HEK293T (cell line): ENCODE results near the gene ZNF532.

Experiments used
- CTCF ChIA-PET: fragments of 350-600 bp; formaldehyde crosslinking; extraction: SDS; loops from one replicate; lab custom pipeline; 2021; ENCODE audit warnings: antibody characterized with exemption, inconsistent platforms; lab: Yijun Ruan, JAX
- POLR2A ChIA-PET: fragments of 350-600 bp; formaldehyde crosslinking; extraction: SDS; loops from one replicate; lab custom pipeline; 2020; ENCODE audit warnings: antibody characterized with exemption, inconsistent platforms; lab: Yijun Ruan, JAX
- DNase-seq: peaks from one replicate; pipeline ENCODE4 v3.0.0; 2012; ENCODE audit warnings: mixed read lengths; ENCODE audit errors: extremely low spot score
- ARNT ChIP-seq: fragments of 450-650 bp; IDR thresholded peaks from 2 replicates; pipeline ENCODE4 v1.6.1; 2017; ENCODE audit warnings: mild to moderate bottlenecking
- BHLHE40 ChIP-seq: fragments of 450-650 bp; IDR thresholded peaks from 2 replicates; pipeline ENCODE4 v1.6.1; 2016; ENCODE audit warnings: mild to moderate bottlenecking, moderate library complexity, borderline replicate concordance
- CTBP1 ChIP-seq: fragments of 450-650 bp; IDR thresholded peaks from 2 replicates; pipeline ENCODE4 v1.6.1; 2016; ENCODE audit warnings: borderline replicate concordance
- ELF4 ChIP-seq: fragments of 450-650 bp; IDR thresholded peaks from 2 replicates; pipeline ENCODE4 v1.6.1; 2017; ENCODE audit warnings: antibody characterized with exemption
- FOXA1 ChIP-seq: fragments of 450-650 bp; IDR thresholded peaks from 2 replicates; pipeline ENCODE4 v1.6.1; 2016; ENCODE audit warnings: mild to moderate bottlenecking
- FOXK2 ChIP-seq: fragments of 450-650 bp; IDR thresholded peaks from 2 replicates; pipeline ENCODE4 v1.6.1; 2016; ENCODE audit warnings: mild to moderate bottlenecking
- FOXM1 ChIP-seq: fragments of 450-650 bp; IDR thresholded peaks from 2 replicates; pipeline ENCODE4 v1.6.1; 2017; ENCODE audit warnings: mild to moderate bottlenecking, borderline replicate concordance
- HDGF ChIP-seq: fragments of 450-650 bp; IDR thresholded peaks from 2 replicates; pipeline ENCODE4 v1.6.1; 2017; ENCODE audit warnings: antibody characterized with exemption, borderline replicate concordance
- L3MBTL2 ChIP-seq: fragments of 450-650 bp; conservative IDR thresholded peaks from 2 replicates; pipeline ENCODE4 v1.6.1; 2016; ENCODE audit warnings: mild to moderate bottlenecking
- LEF1 ChIP-seq: fragments of 450-650 bp; IDR thresholded peaks from 2 replicates; pipeline ENCODE4 v1.6.1; 2017; ENCODE audit warnings: mild to moderate bottlenecking, borderline replicate concordance
- NFRKB ChIP-seq: fragments of 450-650 bp; IDR thresholded peaks from 2 replicates; pipeline ENCODE4 v1.6.1; 2016; ENCODE audit warnings: mild to moderate bottlenecking, moderate library complexity
- SP1 ChIP-seq: fragments of 450-650 bp; IDR thresholded peaks from 2 replicates; pipeline ENCODE4 v1.6.1; 2017
- SUZ12 ChIP-seq: fragments of 450-650 bp; IDR thresholded peaks from 2 replicates; pipeline ENCODE4 v1.6.1; 2016; ENCODE audit warnings: mild to moderate bottlenecking
- TARDBP ChIP-seq: fragments of 450-650 bp; IDR thresholded peaks from 2 replicates; pipeline ENCODE4 v1.6.1; 2016
- ZNF384 ChIP-seq: fragments of 450-650 bp; IDR thresholded peaks from 2 replicates; pipeline ENCODE4 v1.6.1; 2016
- TF ChIP-seq, protein P1 (sequence below): fragments of 450-650 bp; IDR thresholded peaks from 2 replicates; pipeline ENCODE4 v1.6.1; 2016

Gene ZNF532

DNA sequence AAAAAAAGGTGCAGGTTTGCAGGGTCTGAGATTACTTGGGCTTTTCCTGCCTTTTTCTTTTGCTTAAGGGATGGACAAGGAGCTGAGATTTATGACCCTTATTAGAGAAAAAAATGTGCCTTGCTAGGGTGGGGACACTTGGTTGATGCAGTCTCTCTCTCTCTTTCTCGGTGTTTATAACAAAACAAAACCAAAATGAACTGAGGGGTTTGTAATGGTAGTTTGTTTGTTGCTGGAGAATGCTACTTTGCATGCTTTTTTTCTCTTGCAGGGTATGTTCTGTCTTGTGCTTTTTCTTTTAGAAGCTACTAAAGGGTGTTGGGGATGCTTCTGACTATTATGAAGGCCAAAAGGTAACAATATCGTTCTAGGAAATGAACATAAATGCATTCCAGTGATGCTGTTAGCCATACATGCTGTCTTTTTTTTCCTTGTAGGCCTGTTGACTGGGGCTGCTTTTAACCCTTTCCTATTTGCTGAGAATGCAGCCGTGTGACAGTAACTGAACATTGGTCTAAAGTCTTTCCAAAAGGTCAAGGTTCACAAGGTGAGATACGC lies 435 bp downstream of the ZNF532 start:
- ChIA-PET CTCF (no interaction called here), POLR2A (no interaction called here)
- no peak for DNase-seq
- TF ChIP-seq ZNF384 = no peak
- TF ChIP-seq BHLHE40 = no peak
- no peak for TF ChIP-seq SP1
- no peak for TF ChIP-seq ARNT
- TF ChIP-seq LEF1 = no peak
- TF ChIP-seq L3MBTL2 = no peak
- no peak for TF ChIP-seq FOXA1
- no peak for TF ChIP-seq SUZ12

DNA sequence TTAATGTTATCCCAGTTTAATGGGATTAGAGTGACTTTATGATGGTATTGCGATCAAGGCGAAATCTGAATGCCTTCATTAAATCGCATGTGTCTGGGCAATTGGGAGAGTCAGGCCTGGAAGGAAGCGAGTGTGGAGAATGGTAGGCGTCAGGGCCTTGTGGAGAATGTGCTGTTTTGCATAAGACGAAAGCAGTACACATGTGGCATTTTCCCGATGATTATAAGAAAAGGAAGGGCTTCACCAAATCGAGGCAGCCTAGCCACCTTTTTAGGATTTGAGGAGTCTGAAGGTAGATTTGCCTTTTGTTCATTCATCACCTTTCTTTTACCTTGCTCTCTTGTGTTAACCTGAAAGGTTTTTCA lies 1.0 kb downstream of the ZNF532 start:
- no peak for DNase-seq
- TF ChIP-seq L3MBTL2 (no peak), TARDBP (no peak), HDGF (no peak), LEF1 (no peak), FOXK2 (no peak), FOXM1 (no peak), FOXA1 (no peak), SUZ12 (no peak), ELF4 (no peak), NFRKB (no peak), ZNF384 (no peak), SP1 (no peak), BHLHE40 (no peak), ARNT (no peak), CTBP1 (no peak)
- TF ChIP-seq, protein P1, sequence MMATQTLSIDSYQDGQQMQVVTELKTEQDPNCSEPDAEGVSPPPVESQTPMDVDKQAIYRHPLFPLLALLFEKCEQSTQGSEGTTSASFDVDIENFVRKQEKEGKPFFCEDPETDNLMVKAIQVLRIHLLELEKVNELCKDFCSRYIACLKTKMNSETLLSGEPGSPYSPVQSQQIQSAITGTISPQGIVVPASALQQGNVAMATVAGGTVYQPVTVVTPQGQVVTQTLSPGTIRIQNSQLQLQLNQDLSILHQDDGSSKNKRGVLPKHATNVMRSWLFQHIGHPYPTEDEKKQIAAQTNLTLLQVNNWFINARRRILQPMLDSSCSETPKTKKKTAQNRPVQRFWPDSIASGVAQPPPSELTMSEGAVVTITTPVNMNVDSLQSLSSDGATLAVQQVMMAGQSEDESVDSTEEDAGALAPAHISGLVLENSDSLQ = no peak
- ChIA-PET POLR2A (no interaction called here), CTCF (no interaction called here)

DNA sequence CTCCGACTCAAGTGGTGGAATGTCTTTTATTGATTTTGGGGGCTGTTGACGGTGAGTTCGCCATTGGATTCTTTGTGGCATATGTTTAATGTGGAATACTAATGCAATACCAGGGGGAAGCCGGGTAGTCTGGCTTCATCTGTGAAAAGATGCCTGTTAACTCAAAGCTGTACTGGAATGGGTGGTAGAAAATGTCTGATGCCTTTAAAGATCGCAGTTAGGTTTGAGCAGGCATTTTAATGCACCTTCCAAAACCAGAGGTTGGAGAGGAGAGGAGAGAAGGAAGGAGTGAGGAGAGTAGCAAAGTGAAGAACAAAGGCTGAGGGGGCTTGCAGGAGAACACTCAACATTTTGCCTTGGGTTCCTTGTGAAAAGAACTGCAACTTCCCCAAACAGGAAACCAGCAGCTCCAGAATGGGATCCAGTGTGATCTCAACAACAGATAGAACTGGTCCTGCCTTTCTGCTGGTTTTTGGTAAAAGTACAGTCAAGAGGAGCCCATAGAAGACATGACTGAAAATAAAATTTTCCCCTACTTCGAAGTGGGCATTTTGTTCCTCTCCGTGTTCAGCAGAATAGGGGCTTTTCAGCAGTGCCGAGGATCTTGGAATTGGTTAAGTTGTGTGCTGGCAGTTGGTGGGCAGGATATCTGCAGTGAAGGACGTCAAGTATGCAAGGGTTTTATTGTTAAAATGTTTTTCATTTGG lies 1.5 kb downstream of the ZNF532 start:
- DNase-seq = no peak
- POLR2A ChIA-PET = no interaction called here
- TF ChIP-seq SUZ12 (no peak), FOXM1 (no peak), L3MBTL2 (no peak), CTBP1 (no peak), SP1 (no peak), TARDBP (no peak), FOXK2 (no peak), BHLHE40 (no peak), HDGF (no peak), NFRKB (no peak)
- TF ChIP-seq, protein P1 = no peak
- CTCF ChIA-PET = no interaction called here

- CTCF ChIA-PET = no interaction called here
- POLR2A ChIA-PET = no interaction called here
- DNase-seq = no peak
- TF ChIP-seq SP1 (no peak), FOXM1 (no peak), BHLHE40 (no peak), ELF4 (no peak), L3MBTL2 (no peak), HDGF (no peak), FOXK2 (no peak), ZNF384 (no peak), ARNT (no peak), LEF1 (no peak), TARDBP (no peak), SUZ12 (no peak)
These were observed 2.1 kb downstream of the ZNF532 start for GRCh38 chr18:58866773-58867150.

- CTCF ChIA-PET = no interaction called here
- DNase-seq = no peak
- TF ChIP-seq FOXA1 (no peak), ELF4 (no peak), TARDBP (no peak), SUZ12 (no peak), FOXK2 (no peak), L3MBTL2 (no peak), NFRKB (no peak), BHLHE40 (no peak), CTBP1 (no peak), ZNF384 (no peak), FOXM1 (no peak), HDGF (no peak), SP1 (no peak), ARNT (no peak), LEF1 (no peak)
- TF ChIP-seq, protein P1 = no peak
- POLR2A ChIA-PET = no interaction called here
These were observed 2.7 kb downstream of the ZNF532 start for GRCh38 chr18:58867281-58867961.
